Effector memory CD8-positive, alpha-beta T cell (primary cell): ENCODE data around the gene AGER.
A peak's percentile ranks its signal among the peaks of the same experiment; 100 is the strongest.

ENCODE experiments used
- ATAC-seq: fragments of 150-1000 bp; cut with Tn5 transposase; replicated peaks from 2 replicates; pipeline ENCODE4 v1.10.0; 2021; ENCODE audit warnings: mild to moderate bottlenecking, moderate library complexity
- DNase-seq, 3 experiments: peaks; one replicate each; pipeline ENCODE4 v3.0.0; 2021
- H3K27ac Mint-ChIP-seq, 2 donors: one replicate each; pipeline ENCODE4 v1.8.0; 2022; ENCODE audit warnings: mild to moderate bottlenecking in 2 of 2, mixed read lengths in 2 of 2, moderate library complexity in 2 of 2
- H3K27me3 Mint-ChIP-seq, 2 donors: one replicate each; pipeline ENCODE4 v1.8.0; 2022; ENCODE audit warnings: mixed read lengths in 2 of 2
- H3K36me3 Mint-ChIP-seq: one replicate; pipeline ENCODE4 v1.8.0; 2022; ENCODE audit warnings: mild to moderate bottlenecking, moderate library complexity, mixed read lengths; ENCODE audit not compliant: insufficient read depth
- H3K4me1 Mint-ChIP-seq, 2 donors: one replicate each; pipeline ENCODE4 v1.8.0; 2022; ENCODE audit warnings: low read depth in 2 of 2, mixed read lengths in 2 of 2
- H3K4me3 Mint-ChIP-seq, 2 donors: one replicate each; pipeline ENCODE4 v1.8.0; 2022; ENCODE audit warnings: mild to moderate bottlenecking in 2 of 2, mixed read lengths in 2 of 2, moderate library complexity in 2 of 2
- H3K9me3 Mint-ChIP-seq, 2 donors: one replicate each; pipeline ENCODE4 v1.8.0; 2022; ENCODE audit warnings: mixed read lengths in 2 of 2

The AGER gene

GRCh38 chr6:32167761-32168262 is 16.2 kb downstream of the AGER start:
- DNase-seq (no peak), ATAC-seq (no peak)
- Mint-ChIP-seq H3K4me3 (no peak overlapping the region), H3K9me3 (no peaks in the 10 kb centered on the region), H3K4me1 (peaks cover 9 to 11% of the 10 kb centered on the region in 2 donors), H3K27ac (peak overlapping the region; percentile 24 to 49), H3K27me3 (no peaks in the 10 kb centered on the region), H3K36me3 (peaks cover 10% of the 10 kb centered on the region)

- Mint-ChIP-seq H3K9me3 (no peaks in the 10 kb centered on the region), H3K4me1 (peaks cover 9 to 11% of the 10 kb centered on the region in 2 donors), H3K36me3 (peaks cover 10% of the 10 kb centered on the region), H3K4me3 (no peak overlapping the region), H3K27ac (peak overlapping the region in 1 of 2 donors; percentile 24), H3K27me3 (no peaks in the 10 kb centered on the region)
- DNase-seq (no peak), ATAC-seq (no peak)
Measured at GRCh38 chr6:32167154-32167760, 16.8 kb downstream of the AGER start.

DNA sequence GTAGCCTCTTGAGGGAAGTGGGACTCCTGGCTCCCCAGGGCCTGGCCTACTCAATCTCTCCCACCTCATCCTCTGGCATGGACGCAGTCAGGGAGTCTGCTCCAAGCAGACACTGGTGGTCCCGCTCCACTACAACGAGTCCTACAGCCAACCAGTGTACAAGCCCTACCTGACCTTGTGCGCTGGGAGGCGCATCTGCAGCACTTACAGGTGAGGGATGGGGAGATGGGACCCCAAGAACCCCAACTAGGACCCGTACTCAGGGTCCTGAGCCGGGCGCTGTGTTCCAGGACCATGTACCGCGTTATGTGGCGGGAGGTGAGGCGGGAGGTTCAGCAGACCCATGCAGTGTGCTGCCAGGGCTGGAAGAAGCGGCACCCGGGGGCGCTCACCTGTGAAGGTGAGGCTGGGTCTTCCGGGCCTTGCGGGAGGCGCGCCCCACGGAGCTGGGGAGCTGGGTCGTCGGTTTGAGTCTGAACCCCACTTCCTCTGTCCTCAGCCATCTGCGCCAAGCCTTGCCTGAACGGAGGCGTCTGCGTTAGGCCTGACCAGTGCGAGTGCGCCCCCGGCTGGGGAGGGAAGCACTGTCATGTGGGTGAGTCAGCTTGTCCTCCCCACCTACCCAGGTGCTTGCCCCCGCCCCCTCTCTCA is 17.5 kb downstream of the AGER start:
- no peak for DNase-seq
- Mint-ChIP-seq H3K27ac (no peak overlapping the region), H3K36me3 (peaks cover 10% of the 10 kb centered on the region), H3K4me3 (no peak overlapping the region), H3K9me3 (no peaks in the 10 kb centered on the region), H3K27me3 (no peaks in the 10 kb centered on the region), H3K4me1 (peaks cover 9 to 11% of the 10 kb centered on the region in 2 donors)
- ATAC-seq, result no peak

GRCh38 chr6:32164295-32164694 is 19.8 kb downstream of the AGER start, which contains the start of gene EGFL8:
Gene EGFL8, plus strand, starts transcription at chr6:32164595. Its CDS starts 1,571 bp downstream, at chr6:32166166.
- no peaks in the 10 kb centered on the region for H3K9me3 Mint-ChIP-seq
- ATAC-seq (no peak), DNase-seq (no peak)
- H3K36me3 Mint-ChIP-seq, result peaks cover 10% of the 10 kb centered on the region
- peaks cover 5 to 6% of the 10 kb centered on the region in 2 donors for H3K4me1 Mint-ChIP-seq
- no peak within 1 kb of the TSS for H3K27ac Mint-ChIP-seq
- no peaks in the 10 kb centered on the region for H3K27me3 Mint-ChIP-seq
- H3K4me3 Mint-ChIP-seq, result no peak within 1 kb of the TSS

GRCh38 chr6:32163559-32164258 is 20.3 kb downstream of the AGER start:
- ATAC-seq, result no peak
- Mint-ChIP-seq H3K4me3 (no peak overlapping the region), H3K4me1 (peaks cover 5 to 6% of the 10 kb centered on the region in 2 donors), H3K27ac (no peak overlapping the region), H3K27me3 (no peaks in the 10 kb centered on the region), H3K36me3 (peaks cover 10% of the 10 kb centered on the region), H3K9me3 (no peaks in the 10 kb centered on the region)
- DNase-seq, result no peak

GRCh38 chr6:32158052-32158451 is 26.0 kb downstream of the AGER start:
- ATAC-seq, result no peak
- no peak overlapping the region for H3K4me3 Mint-ChIP-seq
- H3K27ac Mint-ChIP-seq, result no peak overlapping the region
- H3K36me3 Mint-ChIP-seq, result peaks cover 7% of the 10 kb centered on the region
- no peaks in the 10 kb centered on the region for H3K9me3 Mint-ChIP-seq
- DNase-seq, result no peak
- H3K27me3 Mint-ChIP-seq, result no peaks in the 10 kb centered on the region
- H3K4me1 Mint-ChIP-seq, result peaks cover 26 to 28% of the 10 kb centered on the region in 2 donors

GRCh38 chr6:32156891-32157290 is 27.2 kb downstream of the AGER start:
- no peak overlapping the region for H3K4me3 Mint-ChIP-seq
- H3K4me1 Mint-ChIP-seq, result peaks cover 28 to 29% of the 10 kb centered on the region in 2 donors
- H3K9me3 Mint-ChIP-seq, result no peaks in the 10 kb centered on the region
- ATAC-seq (no peak), DNase-seq (no peak)
- H3K27me3 Mint-ChIP-seq, result peaks cover 0 to 4% of the 10 kb centered on the region in 2 donors
- no peak overlapping the region for H3K27ac Mint-ChIP-seq
- peaks cover 12% of the 10 kb centered on the region for H3K36me3 Mint-ChIP-seq

- H3K4me3 Mint-ChIP-seq, result peak overlapping the region; percentile 89 to 91
- ATAC-seq (peak; percentile 73), DNase-seq (peak; percentile 54 to 56 (median 54))
- H3K27ac Mint-ChIP-seq, result peak overlapping the region; percentile 91 to 92
- no peaks in the 10 kb centered on the region for H3K9me3 Mint-ChIP-seq
- H3K4me1 Mint-ChIP-seq, result peaks cover 36 to 39% of the 10 kb centered on the region in 2 donors
- peaks cover 16 to 27% of the 10 kb centered on the region in 2 donors for H3K27me3 Mint-ChIP-seq
- H3K36me3 Mint-ChIP-seq, result peaks cover 12% of the 10 kb centered on the region
Measured at GRCh38 chr6:32154514-32155161, 29.4 kb downstream of the AGER start.

DNA sequence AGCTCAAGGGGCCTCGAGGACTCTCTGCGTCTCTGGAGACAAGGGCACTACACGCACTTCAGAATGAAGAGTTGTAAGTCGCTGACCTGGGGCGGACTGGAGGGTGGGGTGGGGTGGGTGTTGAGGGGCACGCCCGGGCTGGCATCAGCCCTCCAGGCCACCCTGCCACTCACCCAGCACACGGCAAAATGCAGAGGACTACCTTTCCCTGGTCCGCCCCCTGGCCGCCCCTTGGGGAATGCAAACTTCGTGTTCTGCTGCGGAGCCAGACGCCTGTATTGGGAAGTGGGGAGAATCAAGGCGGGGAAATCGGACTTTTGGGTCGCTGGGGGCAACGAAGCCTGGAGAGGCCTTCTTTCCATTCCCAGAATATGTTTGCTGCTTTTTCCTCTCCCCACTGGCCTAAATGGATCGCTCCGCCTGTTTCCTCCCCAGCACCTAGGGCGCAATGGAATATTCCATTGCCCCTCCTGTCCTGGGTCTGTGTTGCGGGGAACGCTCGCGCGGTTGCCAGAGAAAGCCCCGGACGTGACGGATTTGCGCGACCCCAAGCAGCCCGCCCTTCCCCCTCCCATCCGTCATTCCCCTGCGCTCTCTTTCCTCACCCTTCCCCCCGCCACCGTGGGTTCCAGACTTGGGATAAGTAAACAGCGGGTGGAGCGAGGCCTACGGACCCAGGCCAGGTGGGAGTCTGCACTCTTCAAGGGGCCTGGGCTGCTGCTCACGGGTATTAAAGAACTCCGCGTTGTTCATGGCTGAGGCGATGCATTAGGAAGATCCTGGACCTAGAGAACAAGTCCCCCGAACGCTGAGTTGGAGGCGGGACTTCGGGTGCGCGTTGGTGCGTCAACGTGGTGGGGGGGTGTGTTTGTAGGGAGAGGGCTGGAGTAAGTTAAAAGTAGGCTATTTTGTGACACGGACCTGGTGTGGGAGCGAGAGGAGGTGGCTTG is 30.2 kb downstream of the AGER start, which contains the start of gene PPT2:
TSS of gene PPT2 (plus strand) at position 578 of the 950 bp plus-strand sequence. CDS start 454 bp downstream, outside the sequence.
- Mint-ChIP-seq H3K36me3 (peaks cover 14% of the 10 kb centered on the region), H3K27ac (peak within 1 kb of the TSS; percentile 91 to 92), H3K9me3 (no peaks in the 10 kb centered on the region), H3K4me1 (peaks cover 37 to 42% of the 10 kb centered on the region in 2 donors), H3K4me3 (peak within 1 kb of the TSS; percentile 89 to 91), H3K27me3 (peaks cover 21 to 35% of the 10 kb centered on the region in 2 donors)
- peak; percentile 64 to 69 (median 67) for DNase-seq
- ATAC-seq, result peak; percentile 76

- H3K27me3 Mint-ChIP-seq, result peaks cover 30 to 43% of the 10 kb centered on the region in 2 donors
- ATAC-seq (no peak), DNase-seq (no peak)
- H3K36me3 Mint-ChIP-seq, result peaks cover 19% of the 10 kb centered on the region
- peaks cover 41 to 51% of the 10 kb centered on the region in 2 donors for H3K4me1 Mint-ChIP-seq
- H3K9me3 Mint-ChIP-seq, result no peaks in the 10 kb centered on the region
- peak overlapping the region; percentile 89 to 91 for H3K4me3 Mint-ChIP-seq
- H3K27ac Mint-ChIP-seq, result peak overlapping the region; percentile 2 to 92
Measured at GRCh38 chr6:32152769-32153563, 31.1 kb downstream of the AGER start.

GRCh38 chr6:32151863-32152768 is 31.9 kb downstream of the AGER start, which contains the start of gene PRRT1:
Gene PRRT1, minus strand, starts transcription at chr6:32151939. Its CDS starts 112 bp downstream, at chr6:32151827.
- H3K4me3 Mint-ChIP-seq, result peak within 1 kb of the TSS; percentile 23 to 89
- ATAC-seq (no peak), DNase-seq (no peak)
- peaks cover 31 to 52% of the 10 kb centered on the region in 2 donors for H3K27me3 Mint-ChIP-seq
- peaks cover 19% of the 10 kb centered on the region for H3K36me3 Mint-ChIP-seq
- H3K27ac Mint-ChIP-seq, result peak within 1 kb of the TSS; percentile 2 to 92
- H3K9me3 Mint-ChIP-seq, result no peaks in the 10 kb centered on the region
- H3K4me1 Mint-ChIP-seq, result peaks cover 46 to 55% of the 10 kb centered on the region in 2 donors
